Measurements from ENCODE around the gene LRRC8D.

LRRC8D gene

DNA sequence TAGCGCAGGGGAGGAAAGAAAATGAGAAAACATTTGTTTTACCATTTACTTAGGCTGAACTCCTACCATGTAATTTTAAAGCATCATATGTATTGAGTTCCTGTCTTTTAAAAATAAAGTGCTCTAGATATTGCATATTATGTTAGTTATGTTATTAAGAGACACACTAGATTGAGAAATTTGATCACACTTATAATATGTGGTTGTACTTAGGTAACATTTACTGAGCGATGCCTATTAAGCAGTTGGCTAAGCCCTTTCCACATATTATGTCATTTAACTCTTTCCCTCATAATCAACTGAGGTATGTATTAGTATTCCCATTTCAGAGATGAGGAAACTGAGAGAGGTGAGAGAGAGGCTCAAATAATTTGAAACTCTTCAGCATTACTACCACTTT is 4.5 kb upstream of the LRRC8D start:
- H3K4me3 ChIP-seq (ENCODE audit: low read depth, low read length): no peak overlapping the region
- DNase-seq (ENCODE audit: low read depth): no peak
- TF ChIP-seq, protein P1, sequence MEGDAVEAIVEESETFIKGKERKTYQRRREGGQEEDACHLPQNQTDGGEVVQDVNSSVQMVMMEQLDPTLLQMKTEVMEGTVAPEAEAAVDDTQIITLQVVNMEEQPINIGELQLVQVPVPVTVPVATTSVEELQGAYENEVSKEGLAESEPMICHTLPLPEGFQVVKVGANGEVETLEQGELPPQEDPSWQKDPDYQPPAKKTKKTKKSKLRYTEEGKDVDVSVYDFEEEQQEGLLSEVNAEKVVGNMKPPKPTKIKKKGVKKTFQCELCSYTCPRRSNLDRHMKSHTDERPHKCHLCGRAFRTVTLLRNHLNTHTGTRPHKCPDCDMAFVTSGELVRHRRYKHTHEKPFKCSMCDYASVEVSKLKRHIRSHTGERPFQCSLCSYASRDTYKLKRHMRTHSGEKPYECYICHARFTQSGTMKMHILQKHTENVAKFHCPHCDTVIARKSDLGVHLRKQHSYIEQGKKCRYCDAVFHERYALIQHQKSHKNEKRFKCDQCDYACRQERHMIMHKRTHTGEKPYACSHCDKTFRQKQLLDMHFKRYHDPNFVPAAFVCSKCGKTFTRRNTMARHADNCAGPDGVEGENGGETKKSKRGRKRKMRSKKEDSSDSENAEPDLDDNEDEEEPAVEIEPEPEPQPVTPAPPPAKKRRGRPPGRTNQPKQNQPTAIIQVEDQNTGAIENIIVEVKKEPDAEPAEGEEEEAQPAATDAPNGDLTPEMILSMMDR (IDR thresholded peaks at IDR 0.05; ENCODE audit: insufficient read depth, low read depth, low read length, missing control alignments): no peak

DNA sequence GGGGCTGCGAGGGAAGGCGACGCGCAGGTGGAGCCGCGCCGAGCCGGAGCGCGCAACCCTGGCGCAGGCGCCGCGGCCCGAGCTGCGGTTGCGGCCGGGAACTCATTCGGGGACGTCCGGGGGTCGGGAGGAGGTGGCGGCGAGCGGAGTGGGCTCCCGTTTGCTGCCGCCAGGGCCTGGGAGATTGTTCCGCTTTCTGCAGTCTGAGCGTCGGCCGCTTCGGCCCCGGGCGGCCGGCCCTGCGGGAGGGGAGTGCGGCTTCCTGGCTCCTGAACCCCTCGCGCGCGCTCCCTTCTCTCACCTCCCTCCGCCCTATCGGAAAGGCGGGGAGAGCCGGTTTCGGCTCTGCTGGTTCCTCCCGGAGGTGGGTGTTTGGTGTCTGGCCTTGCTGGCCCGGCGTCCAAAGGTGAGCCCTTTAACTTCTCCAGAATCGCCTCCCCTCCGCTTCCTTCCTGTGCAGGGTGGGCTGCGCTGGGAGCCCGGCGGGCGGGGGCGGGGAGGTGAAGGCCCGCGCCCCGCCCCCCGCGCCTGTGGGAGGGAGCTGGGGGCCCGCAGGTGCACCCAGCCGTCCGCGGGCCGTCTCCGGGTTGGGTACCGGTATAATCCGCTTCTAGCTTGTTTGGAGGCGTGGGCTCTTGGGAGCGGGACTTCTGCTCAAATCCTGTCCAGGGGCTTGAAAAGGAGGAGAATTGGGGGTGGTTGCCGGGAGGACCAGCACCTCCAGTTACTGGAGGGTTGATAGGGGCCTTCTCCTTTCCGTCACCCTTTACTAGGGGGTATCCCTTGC is 683 bp downstream of the LRRC8D start:
- DNase-seq (ENCODE audit: low read depth): peak; percentile 79
- TF ChIP-seq, protein P1 (IDR thresholded peaks at IDR 0.05; ENCODE audit: insufficient read depth, low read depth, low read length, missing control alignments): no peak
- H3K4me3 ChIP-seq (ENCODE audit: low read depth, low read length): peak overlapping the region; percentile 54

DNA sequence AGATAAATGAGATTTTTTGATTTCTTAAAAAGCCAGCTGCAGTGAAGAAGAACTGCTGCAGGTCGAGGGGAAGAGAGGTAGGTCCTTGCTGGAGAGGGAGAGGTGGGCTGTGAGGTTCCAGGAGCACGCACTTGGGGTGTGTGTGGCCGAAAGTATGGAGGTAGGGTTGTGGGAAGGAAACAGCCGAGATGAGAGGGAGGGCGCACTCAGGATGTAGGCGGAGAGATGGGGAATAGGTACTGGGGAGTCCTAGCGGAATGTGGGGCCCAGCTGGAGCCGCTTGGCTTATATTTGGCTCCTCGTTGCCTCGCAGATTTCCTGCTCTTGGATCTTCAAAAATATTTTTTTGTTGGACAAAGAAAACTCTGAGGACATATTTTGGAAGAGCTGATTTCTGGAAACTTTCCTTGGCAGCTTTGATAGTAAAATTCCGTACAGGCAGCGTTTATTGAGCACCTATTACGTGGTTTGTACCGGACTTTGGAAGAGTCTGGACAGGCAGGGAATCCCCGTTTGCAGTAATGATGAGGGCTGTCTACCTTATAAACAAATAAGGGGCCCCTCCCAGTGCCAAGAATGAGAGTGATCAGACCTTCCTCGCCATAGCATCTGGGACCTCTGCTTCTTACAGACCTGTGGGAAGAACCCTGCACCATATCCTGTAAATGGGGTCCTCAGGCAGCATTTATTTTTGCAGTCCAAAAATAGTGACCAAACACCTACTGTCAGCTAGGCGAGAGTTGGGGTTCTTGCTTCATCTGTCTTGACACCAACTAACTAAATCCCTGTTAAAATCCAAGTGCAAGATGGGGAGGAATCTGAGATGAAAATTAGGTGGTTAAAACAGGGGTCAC is 1.5 kb downstream of the LRRC8D start:
- TF ChIP-seq, protein P1 (IDR thresholded peaks at IDR 0.05; ENCODE audit: insufficient read depth, low read depth, low read length, missing control alignments): no peak
- peak; percentile 10 for DNase-seq (ENCODE audit: low read depth)

DNA sequence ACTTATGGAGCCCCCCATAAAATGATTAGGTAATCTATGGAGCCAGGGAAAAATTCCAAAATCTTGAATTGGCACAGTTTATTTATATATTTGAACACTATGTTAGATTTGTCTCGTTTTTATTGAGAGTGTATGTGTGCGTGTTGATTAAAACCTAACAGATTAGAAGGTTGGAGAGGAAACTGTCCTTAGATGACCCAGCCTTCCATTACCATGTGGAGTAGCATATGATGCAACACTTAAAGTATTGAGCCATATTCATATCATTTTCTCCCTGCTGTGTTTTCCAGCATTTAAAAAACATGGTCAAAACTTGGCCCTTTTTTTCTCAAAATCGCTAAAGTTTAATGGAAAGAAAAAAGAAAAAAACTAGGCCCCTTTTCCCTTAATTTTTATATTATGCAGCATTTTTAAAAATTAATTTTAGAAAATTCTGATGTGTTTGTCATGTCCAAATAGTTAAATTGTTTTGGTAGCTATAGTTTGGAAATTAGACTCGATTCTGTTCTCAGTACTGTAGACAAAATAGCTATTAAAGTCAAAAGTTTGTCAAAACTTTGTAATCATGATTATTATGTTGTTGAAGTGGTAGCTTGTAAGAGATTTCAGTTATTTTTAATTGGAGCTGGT is 2.3 kb downstream of the LRRC8D start:
- no peak overlapping the region for H3K4me3 ChIP-seq (ENCODE audit: low read depth, low read length)
- TF ChIP-seq, protein P1 (IDR thresholded peaks at IDR 0.05; ENCODE audit: insufficient read depth, low read depth, low read length, missing control alignments): no peak
- DNase-seq (ENCODE audit: low read depth): no peak

More for the DNA sequence above, 1.5 kb downstream of the LRRC8D start:
- H3K4me3 ChIP-seq (ENCODE audit: low read depth, low read length): peak overlapping the region; percentile 54

DNA sequence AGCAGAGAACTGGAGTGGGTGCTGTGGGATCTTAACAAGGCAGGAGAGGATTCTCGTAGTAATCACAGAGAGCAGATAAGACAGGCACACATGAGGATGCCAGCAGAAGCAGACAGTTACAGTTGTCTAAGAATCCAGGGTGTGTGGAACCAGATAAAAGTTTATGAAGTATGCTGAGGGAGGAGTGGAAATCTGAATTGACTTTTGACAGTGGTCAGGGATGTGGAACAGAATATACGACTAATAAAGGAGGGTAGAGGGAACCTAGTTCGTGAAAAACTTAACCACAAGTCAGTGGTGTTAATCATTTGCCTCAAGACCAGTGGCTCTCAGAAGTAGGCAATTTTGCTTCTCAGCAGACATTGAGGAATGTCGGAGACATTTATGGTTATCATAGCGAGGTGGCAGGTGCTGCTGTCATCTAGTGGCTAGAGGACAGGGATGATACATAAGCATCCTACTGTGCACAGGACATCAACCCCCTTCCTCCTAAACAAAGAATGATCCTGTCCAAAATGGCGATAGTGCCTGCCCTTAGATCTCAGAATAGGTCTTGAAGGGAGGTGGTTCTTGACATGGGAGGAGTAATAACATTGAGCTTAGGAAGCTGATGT is 3.0 kb downstream of the LRRC8D start:
- no peak overlapping the region for H3K4me3 ChIP-seq (ENCODE audit: low read depth, low read length)
- DNase-seq (ENCODE audit: low read depth): no peak
- TF ChIP-seq, protein P1 (IDR thresholded peaks at IDR 0.05; ENCODE audit: insufficient read depth, low read depth, low read length, missing control alignments): no peak

DNA sequence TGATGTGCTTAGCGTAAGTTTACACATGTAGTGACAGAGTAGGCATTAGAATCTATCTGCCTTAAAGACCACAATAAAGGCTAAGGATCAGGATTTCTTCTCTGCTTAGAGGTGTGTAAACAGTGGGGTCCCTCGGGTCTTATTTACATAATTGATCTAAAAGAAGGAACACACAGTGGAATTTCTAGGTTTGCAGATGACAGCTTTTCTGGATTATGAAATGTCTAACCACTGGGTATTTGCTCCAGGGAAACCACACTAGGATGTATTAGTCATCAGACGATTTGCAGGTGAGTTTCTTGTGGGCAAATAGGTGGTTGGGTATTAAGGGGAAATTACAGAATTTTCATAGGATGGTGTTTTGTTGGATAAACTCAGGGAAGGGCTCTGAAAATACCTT is 5.8 kb downstream of the LRRC8D start:
- no peak for DNase-seq (ENCODE audit: low read depth)
- H3K4me3 ChIP-seq (ENCODE audit: low read depth, low read length): no peak overlapping the region
- TF ChIP-seq, protein P1 (IDR thresholded peaks at IDR 0.05; ENCODE audit: insufficient read depth, low read depth, low read length, missing control alignments): no peak
